ENCODE results near the gene MB.
A peak's percentile ranks its signal among the peaks of the same experiment; 100 is the strongest.
"Not testable (repeated sequence)": the region's sequence is repeated elsewhere in the genome, so short reads cannot be mapped to it uniquely, and the experiment has no call there.

MB gene

DNA sequence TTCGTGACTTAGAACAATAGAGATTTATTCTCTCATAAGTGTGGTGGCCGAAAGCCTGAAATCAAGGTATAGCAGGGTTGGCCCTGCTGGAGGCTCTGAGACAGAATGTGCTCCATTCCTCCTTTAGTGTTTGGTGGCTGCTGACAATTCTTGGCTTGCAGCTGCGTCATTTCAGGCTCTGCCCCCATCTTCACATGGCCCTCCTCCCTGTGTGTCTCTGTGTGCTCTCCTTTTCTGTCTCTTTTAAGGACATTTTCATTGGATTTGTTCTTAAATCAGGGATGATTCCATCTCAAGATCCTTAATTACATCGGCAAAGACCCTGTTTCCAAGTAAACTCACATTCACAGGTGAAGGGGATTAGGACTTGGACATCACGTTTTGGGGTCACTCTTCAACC, 20.9 kb upstream of the MB start:
- DNase-seq (ENCODE audit: low read depth in 2 of 2): no peak

DNA sequence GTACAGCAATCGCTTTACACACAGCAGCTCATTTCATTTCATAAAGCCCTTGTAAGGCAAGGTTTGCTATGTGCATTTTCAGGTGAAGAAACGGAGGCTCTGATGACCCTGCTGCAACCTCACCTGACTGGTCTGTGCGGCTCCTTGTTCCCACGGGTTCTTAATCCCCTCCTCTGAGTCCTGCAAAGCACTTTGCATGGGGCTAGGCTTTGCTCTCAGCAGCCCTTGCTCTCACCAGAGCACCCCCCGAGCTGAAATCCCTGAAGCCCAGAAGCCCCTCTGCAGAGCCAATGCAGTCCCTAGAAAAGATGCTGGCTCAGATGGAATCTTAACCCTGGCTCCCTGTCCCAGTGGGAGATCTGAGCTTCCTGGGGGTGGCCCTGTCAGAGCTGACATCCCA, 20.1 kb upstream of the MB start:
- no peak for DNase-seq (ENCODE audit: low read depth in 2 of 2)

DNA sequence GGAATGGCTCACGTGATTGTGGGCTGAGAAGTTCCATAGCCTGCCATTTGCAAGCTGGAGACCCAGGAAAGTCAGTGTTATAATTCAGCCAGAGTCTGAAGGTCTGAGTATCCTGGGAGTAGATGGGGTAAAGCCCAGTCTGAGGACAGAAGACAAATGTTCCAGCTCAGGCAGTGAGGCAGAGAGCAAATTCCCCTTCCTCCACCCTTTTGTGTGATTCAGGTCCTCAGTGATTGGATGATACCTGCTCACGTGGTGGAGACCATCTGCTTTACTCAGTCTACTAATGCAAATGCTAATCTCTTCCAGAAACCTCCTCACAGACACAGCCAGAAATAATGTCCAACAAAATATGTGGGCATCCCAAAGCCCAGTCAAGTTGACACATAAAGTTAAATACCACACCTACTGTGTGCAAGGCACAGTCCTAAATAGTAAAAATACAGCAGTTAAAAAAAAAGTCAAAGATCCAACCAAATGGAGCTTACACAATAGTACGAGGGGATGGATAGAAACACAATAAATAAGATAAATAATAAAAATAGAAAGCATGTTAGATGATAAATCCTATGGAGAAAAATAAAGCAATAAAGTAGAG, 17.9 kb upstream of the MB start:
- DNase-seq (ENCODE audit: low read depth in 2 of 2): no peak

DNA sequence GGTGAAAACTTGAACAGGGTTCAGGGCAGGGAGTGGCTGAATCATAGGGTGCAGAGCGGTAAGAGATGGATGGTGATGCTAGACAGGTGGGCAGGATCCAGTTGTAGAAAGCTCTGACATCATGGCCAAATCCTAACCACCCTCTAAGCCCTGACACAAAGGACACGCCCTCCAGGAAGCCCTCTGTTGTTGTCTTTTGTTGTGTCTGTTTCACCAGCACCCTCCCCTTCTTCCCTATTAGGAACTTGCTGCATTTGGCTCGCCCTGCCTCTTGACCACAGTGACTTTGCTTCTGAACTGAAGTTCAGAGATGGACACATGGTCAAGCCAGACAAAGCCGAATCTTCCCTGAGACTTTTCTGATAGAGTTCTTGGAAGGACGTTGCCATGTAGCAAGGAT, 16.9 kb upstream of the MB start:
- no peak for DNase-seq (ENCODE audit: low read depth in 2 of 2)

DNA sequence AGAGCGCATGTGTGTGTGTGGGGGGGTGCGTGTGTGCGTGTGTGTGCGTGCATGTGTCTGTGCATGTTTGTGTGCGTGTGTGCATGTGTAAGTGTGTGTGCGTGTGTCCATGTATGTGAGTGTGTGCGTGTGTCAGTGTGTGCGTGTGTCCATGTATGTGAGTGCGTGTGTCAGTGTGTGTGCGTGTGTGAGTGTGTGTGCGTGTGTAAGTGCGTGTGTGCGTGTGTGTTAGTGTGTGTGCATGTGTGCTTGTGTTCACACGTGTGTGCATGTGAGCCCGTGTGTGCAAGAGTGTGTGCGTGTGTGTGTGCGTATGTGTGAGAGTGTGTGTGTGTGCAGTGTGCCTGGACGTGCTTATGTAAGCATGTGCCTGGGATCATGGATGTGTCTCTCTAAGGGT, 16.4 kb upstream of the MB start:
- no peak for DNase-seq (ENCODE audit: low read depth in 2 of 2)

DNA sequence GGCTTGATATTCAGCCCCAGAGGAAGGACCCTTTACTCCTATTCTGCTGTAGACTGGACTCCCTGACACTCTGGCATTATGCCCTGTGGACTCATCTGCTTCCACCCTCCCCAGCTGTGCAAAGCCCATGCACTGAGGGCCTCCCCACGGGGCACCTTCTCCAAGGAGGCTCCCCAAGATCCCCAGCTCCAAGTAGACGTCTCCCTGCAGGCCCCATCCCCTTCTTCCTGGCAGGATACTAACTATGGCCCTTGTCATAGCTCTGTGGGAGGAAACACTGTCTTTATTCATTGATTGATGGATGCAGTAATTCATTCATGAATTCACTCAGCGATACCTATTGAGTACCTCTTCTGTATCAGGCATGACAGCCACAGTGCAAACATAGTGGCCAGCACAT, 15.8 kb upstream of the MB start:
- DNase-seq (ENCODE audit: low read depth in 2 of 2): no peak

DNA sequence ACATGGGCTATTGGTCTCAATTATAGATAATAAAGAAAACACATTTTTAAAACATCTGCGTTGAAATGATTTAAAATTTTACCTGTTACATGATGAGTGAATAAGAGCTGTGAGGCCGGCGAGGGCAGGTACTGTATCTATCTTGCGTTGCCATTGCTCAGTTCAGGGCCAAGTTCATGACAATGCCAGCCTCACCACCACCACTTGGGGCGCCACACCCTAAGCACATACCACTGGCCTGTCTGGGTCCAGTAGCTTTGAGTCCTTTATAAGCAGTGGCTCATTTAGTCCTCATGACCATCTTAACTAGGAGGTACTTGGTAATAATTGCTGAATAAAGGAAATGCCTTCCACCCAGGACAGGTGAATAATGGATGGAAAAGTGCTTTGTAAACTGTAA, 14.5 kb upstream of the MB start:
- DNase-seq (ENCODE audit: low read depth in 2 of 2): no peak

DNA sequence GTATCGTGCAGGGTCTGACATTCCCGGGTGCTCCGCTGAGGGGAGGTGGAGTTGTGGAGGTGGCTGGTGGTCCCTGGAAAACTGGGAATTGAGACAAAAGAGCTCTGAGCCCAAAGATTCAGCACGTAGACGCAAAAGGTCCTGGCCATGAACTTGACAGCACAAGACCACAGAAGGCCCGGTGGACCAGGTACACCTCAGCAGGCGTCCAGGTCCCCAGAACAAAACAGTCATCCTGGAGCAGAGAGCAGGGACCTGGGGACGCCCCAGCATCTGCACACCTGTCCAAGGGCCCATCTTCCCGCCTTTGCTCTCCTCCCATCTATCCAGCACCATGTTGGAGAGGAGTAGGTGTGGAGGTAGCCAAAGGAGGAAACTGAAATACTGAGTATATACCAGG, 13.8 kb upstream of the MB start:
- DNase-seq (ENCODE audit: low read depth in 2 of 2): no peak

DNA sequence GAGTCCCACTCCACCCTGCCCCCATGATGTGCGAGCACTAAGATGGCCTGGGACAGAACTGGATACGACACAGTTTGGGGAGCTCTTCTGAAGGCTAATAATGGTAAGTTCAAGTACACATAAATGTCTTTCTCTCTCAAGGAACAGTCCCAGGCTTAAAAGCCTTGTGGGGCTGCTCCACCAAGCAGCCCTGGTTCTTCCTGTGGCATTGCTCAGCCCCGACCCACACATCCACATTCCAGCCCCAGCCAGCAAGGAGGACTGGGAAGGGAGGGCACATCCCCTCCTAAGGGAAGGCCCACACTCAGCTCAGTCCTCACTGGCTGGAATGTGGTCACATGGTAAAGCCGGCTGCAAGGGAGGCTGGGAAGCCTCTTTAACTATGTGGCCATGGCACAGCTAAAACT, 13.3 kb upstream of the MB start:
- no peak for DNase-seq (ENCODE audit: low read depth in 2 of 2)

DNA sequence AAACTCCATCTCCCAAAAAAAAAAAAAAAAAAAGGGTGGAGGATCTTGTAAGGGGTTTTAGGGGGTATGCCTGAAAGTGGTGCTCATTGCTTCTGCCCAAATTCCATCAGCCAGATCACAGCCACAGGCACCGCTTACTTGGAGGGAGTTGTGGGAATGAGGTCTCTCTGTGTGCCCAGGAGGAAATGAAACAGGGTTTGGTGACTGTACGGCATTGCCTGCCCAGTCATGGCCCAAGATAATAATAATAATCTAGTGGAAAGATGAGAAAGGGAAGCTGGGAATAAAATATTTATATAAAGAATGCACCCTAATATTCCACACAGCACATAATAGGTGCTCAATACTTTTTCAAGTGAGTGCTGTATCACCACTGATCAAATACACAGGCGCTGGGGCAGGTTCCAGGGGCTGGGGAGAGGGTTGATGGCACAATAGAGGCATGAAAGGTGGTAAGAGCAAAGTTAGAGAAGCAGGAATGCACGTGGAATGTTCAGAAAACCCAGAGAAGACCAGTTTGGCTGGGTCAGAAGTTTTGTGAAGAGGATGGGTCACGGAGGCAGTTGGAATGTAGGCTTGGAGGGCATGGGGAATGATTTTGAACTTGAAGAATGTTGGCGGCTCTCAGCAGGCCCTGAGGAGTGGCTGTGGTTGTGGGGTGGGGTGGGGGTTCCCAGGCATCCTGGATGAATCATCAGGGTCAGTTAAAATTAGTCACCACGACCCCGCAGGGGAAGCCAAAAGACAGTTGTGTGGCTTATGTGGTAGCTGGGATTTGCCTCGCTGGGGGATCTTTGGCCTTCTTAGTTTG, 12.5 kb upstream of the MB start:
- DNase-seq (ENCODE audit: low read depth in 2 of 2): peak in 1 of 2 donors; percentile 8

DNA sequence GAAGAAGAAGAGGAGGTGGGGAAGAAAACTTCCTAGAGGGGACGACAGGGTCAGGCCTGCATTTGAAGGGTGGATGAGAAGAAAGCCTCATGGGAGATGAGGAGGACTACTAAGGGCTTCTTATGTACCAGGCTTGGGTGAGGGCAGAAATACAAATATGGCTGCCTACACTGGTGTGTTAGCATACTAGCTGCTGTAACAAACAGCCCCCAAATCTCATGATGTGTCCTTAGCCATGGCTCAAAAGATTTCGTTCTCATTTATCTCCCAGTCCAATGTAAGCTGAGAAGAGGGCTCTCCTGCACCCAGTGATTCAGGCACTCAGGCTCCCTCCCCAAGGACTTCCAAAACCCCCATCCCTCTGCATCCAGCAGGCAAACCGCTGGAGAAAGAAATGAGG, 11.6 kb upstream of the MB start:
- DNase-seq (ENCODE audit: low read depth in 2 of 2): no peak

DNA sequence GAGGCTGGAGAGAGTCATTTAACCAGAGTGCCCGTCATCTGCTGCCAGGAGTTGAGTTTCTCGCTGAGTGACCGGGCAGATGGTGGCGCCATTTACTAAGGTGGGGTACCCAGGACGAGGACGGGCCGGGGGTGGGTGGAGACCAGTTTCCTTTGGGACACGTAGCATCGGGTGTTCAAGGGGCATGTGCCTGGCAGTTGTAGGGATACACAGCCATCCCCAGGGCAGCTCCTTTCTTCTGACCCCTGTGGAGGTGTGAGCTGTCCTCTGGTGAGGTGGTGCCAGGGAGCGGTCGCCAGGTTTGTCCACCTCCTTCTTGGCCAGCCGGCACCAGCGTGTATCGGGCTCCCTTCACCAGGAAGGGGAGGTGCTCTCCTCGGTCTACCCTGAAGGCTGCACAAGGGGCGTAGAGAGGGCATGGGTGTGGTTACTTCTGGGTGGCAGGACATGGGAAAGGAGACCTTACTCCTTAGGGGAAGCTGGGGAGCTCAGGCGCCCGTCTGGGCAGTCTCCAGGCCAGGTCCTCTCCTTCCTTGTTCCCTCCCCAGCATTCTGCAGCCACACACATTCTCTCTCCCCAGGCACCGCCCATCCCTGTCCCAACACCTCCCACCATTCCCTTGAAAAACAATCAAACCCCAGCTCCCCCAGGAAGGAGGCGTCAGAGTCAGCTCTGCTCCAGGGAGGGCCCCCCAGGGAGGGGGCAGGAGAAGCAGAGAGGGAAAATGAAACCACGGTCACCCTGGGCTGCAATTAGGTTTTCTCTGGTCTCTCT, 10.3 kb upstream of the MB start:
- peak in 1 of 2 donors; percentile 13 for DNase-seq (ENCODE audit: low read depth in 2 of 2)

DNA sequence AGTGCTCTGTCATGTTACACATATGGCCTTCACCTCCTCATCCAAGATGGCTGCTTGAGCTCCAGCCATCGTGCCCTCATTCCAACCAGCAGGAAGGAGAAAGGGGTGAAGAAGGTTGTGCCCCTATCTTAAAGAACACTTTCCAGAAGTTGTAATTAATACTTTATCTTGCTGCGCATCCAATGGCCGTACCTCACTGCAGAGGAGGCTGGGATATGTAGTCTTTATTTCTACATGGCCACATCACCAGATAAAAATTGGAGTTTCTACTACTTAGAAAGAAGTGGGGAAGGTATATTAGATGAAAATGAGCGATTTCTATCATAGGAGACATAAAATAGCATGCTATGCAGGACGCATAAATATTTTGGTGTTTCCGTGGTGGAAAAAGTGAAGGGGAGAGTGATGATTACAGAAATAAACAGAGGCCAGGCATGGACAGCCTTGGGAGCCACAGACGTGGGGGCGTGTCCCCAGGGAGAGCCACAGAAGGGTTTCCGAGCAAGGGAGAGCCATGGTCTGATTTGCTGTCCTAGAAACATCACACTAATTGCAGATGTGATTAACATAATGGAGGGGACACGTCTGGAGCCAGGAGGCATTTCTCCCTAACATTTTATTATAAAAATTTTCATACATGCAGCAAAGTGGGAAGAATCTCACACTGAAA, 8.8 kb upstream of the MB start:
- DNase-seq (ENCODE audit: low read depth in 2 of 2): no peak

DNA sequence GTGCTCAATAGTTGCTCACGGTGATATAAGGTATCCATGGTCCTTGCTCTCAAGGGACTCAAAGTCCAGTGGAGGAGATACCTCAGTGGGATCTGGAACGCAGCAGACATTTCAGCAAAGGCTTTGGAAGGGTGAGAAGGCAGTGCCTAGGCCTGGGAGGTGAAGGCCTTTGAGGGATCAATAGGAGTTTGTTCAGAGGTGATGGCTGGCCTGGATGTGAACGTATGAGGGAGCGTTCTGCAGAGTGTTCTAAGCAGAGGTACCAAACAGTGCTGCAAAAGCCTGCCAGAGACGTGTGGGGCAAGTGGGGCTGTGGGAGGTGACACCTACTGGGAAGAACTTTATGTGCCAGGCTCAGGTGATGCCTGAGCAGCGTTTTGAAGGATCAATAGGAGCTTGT, 7.4 kb upstream of the MB start:
- DNase-seq (ENCODE audit: low read depth in 2 of 2): no peak

DNA sequence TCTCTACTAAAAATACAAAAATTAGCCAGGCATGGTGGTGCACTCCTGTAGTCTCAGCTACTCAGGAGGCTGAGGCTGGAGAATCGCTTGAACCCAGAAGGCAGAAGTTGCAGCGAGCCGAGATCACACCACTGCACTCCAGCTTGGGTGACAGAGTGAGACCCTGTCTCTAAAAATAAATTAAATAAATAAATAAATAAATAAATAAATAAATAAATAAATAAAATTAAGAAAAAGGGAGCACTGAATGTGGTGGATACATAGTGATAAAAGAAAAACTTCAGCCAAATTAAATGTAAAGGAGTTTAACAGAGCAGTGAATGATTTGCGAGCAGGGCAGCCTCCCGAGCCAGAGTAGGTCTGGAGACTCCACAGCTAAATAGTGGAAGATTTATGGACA, 6.8 kb upstream of the MB start:
- DNase-seq (ENCODE audit: low read depth in 2 of 2): not testable (repeated sequence)

DNA sequence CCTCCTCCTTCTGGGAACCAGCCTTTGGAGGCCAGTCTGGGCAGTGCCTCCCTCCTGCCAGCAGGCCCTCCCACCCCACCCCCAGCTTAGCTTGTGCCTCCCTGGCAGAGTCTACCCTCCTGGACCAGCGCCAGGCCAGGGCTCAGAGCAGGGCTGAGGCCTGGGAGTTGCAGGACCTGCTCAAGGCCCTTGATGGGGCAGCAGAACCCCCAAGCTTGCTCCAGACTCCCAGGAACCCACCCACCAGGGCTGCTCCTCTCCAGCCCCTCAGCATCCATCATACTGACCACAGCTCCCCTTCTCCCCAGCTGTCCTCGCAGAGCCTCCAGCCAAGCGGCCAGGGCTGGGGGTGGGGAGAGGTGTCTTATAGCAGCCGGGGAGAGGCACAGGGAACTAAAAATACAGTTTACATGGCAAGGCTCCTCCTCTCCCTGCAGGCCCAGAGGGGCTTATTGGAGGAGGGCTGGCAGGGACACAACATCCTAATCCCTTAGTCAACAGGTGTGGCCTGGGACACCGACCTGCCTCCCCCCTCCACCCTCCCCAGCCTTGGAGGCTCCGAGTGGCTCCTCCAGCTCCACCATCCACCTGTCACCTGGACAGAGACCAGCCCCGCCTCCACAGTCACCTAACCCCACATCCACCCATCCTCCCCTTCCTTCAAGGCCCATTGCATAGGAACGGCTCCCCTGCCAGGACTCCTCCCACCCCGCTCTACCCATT, 5.2 kb upstream of the MB start:
- no peak for DNase-seq (ENCODE audit: low read depth in 2 of 2)

DNA sequence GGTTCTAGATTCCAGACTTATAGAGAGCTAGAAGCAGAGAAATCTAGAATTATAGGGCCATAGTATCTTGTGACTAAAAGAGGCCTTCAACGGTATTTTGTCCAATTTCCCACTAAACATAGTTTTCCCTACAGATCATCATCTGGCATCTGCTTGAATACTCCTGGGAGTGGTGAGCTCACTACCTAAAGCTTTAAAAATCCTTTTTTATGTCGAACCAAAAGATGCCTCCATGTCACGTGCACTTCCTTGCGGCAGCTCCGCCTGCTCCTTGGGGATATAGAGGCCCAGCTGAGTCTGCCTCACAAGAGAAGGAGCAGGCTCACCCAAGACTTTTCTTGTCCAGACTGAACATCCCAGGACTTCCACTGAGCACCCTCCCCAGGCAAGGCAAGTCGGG, 4.3 kb upstream of the MB start:
- DNase-seq (ENCODE audit: low read depth in 2 of 2): no peak

DNA sequence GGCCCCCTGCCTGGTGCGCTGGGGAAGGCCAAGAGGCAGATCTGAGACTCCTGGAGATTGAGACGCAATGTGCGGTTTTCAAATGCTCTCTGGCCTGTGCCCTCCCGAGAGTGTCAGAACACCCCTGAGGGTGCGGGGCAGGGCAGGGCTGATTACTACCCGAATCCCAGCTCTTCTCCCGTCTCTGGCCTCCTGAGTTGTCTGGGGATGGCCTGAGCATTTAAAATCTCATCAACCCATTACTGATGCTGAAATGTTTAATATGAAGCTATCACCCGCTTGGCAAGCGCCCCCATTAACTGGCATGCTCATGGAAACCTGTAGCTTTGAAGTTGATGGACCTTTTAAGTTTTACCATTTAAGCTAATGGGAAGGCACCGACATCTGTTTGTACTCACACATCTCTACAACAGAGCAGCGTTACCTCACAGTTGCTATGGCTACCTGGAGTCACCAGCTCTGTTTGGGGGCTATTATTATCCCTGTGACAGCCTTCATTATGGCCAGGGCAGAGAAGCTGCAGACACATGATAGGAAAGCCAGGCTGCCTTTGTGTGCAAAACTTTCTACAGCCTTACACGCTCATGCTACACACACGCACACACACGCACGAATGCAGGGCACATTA, 3.6 kb upstream of the MB start:
- no peak for DNase-seq (ENCODE audit: low read depth in 2 of 2)

DNA sequence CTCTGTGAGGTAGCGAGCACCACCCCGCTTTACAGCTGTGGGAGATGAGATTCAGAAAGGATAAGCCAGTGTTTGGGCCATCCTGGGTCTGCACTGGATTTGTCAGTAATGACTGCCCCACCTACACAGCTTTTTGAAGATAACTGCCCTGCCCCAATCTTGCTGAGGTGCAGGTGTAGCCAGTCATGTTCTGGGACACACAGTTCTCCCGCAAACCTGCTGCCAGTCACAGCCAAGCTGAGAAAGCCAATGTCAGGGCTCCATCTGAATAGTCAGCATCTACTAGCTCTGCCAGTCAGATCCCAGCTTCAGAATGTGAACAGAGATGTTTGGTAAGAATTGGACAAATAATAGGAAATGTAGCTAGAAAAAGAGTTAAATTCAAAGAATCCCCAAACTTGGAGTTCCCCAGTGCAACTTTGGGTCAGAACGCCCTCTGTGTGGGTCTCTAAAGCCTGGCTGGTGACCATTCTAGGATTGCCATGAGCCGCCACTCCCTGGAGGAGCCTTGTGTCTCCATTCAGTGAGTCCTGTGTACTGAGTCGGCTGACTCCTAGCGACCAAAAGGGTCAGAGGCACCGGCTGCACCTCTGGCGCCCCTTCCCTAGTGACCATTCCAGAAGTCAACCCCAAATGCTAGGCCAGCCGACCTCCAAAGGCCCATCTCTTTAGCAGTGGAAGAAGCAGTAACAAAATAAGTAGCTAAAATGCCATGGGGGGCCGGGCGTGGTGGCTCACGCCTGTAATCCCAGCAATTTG, 2.4 kb upstream of the MB start:
- no peak for DNase-seq (ENCODE audit: low read depth in 2 of 2)

DNA sequence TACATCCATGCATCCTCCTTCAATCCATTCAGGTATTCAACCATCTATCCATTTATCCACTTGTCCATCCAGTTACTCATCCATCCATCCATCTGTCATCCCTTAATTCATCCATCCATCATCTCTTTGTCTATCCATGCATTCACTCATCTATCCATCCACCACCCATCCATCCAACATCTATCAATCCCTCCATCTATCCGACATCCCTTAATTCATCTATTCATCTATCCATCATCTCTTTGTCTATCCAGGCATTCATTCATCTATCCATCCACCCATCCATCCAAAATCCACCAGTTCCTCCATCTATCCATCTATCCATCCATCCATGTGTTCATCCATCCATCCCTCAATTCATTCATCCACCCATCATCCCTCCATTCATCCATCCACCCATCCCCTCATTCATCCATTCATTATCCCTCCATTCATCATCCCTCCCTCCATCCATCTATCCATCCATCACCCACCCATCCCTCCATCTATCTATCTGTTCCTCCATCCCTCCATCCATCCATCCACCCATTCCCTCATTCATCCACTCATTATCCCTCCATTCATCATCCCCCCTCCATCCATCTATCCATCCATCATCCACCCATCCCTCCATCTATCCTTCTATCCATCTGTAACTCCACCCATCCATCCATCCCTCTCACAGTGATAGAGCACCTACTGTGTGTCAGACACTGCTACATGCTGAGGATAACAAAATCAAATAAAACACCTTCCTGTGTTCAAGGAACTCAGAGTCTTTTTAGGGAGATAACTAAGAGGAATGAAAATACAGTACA, 1.5 kb upstream of the MB start:
- DNase-seq (ENCODE audit: low read depth in 2 of 2): no peak
